WERI-Rb-1 (cell line): ENCODE measurements around the gene KAT6B.
"Not testable (repeated sequence)": the region's sequence is repeated elsewhere in the genome, so short reads cannot be mapped to it uniquely, and the experiment has no call there.

Source experiments
- DNase-seq: peaks from one replicate; pipeline ENCODE4 v3.0.0-alpha.2; 2020
- H3K27ac ChIP-seq: fragments of 250-450 bp; sonication (Bioruptor Pico); 2 replicates; pipeline ENCODE4 v1.5.1; 2020; ENCODE audit warnings: mild to moderate bottlenecking, moderate library complexity
- H3K27me3 ChIP-seq: fragments of 250-450 bp; sonication (Bioruptor Pico); 2 replicates; pipeline ENCODE4 v1.5.1; 2021; ENCODE audit warnings: mild to moderate bottlenecking, low read depth, moderate library complexity; ENCODE audit not compliant: insufficient read depth, severe bottlenecking
- H3K36me3 ChIP-seq: fragments of 250-450 bp; sonication (Bioruptor Pico); 2 replicates; pipeline ENCODE4 v1.5.1; 2020; ENCODE audit warnings: mild to moderate bottlenecking, moderate library complexity
- H3K4me3 ChIP-seq: 2 replicates; pipeline ENCODE4 v1.5.1; 2011; ENCODE audit warnings: low read depth, mild to moderate bottlenecking, control low read depth, low read length
- H3K9me3 ChIP-seq: fragments of 250-450 bp; sonication (Bioruptor Pico); 2 replicates; pipeline ENCODE4 v1.5.1; 2021; ENCODE audit warnings: mild to moderate bottlenecking, moderate library complexity; ENCODE audit not compliant: severe bottlenecking
- TF ChIP-seq, protein P1 (sequence below): IDR thresholded peaks from 2 replicates; pipeline ENCODE4 v1.5.1; 2011; ENCODE audit warnings: low read depth, mild to moderate bottlenecking, control low read depth, inconsistent platforms, low read length

The KAT6B gene

GRCh38 chr10:74871595-74872382, 45.4 kb downstream of the KAT6B start:
- TF ChIP-seq, protein P1, sequence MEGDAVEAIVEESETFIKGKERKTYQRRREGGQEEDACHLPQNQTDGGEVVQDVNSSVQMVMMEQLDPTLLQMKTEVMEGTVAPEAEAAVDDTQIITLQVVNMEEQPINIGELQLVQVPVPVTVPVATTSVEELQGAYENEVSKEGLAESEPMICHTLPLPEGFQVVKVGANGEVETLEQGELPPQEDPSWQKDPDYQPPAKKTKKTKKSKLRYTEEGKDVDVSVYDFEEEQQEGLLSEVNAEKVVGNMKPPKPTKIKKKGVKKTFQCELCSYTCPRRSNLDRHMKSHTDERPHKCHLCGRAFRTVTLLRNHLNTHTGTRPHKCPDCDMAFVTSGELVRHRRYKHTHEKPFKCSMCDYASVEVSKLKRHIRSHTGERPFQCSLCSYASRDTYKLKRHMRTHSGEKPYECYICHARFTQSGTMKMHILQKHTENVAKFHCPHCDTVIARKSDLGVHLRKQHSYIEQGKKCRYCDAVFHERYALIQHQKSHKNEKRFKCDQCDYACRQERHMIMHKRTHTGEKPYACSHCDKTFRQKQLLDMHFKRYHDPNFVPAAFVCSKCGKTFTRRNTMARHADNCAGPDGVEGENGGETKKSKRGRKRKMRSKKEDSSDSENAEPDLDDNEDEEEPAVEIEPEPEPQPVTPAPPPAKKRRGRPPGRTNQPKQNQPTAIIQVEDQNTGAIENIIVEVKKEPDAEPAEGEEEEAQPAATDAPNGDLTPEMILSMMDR: no peak
- Histone ChIP-seq H3K9me3 (no peaks in the 10 kb centered on the region), H3K36me3 (no peaks in the 10 kb centered on the region), H3K4me3 (no peak overlapping the region), H3K27ac (no peak overlapping the region), H3K27me3 (no peaks in the 10 kb centered on the region)
- DNase-seq: no peak

GRCh38 chr10:74873803-74874454, 47.5 kb downstream of the KAT6B start:
- no peaks in the 10 kb centered on the region for H3K27me3 ChIP-seq
- no peak overlapping the region for H3K27ac ChIP-seq
- H3K9me3 ChIP-seq: no peaks in the 10 kb centered on the region

GRCh38 chr10:74874649-74875048, 48.2 kb downstream of the KAT6B start:
- TF ChIP-seq, protein P1: no peak
- Histone ChIP-seq H3K27me3 (no peaks in the 10 kb centered on the region), H3K36me3 (no peaks in the 10 kb centered on the region), H3K9me3 (no peaks in the 10 kb centered on the region), H3K27ac (no peak overlapping the region), H3K4me3 (no peak overlapping the region)
- DNase-seq: no peak

More at GRCh38 chr10:74873803-74874454, 47.5 kb downstream of the KAT6B start:
- DNase-seq: no peak
- Histone ChIP-seq H3K36me3 (no peaks in the 10 kb centered on the region), H3K4me3 (no peak overlapping the region)
- TF ChIP-seq, protein P1: no peak

GRCh38 chr10:74875068-74875467, 48.7 kb downstream of the KAT6B start:
- H3K36me3 ChIP-seq: no peaks in the 10 kb centered on the region
- no peak overlapping the region for H3K4me3 ChIP-seq
- H3K27ac ChIP-seq: no peak overlapping the region
- TF ChIP-seq, protein P1: no peak
- no peaks in the 10 kb centered on the region for H3K27me3 ChIP-seq
- no peaks in the 10 kb centered on the region for H3K9me3 ChIP-seq
- no peak for DNase-seq

- H3K4me3 ChIP-seq: no peak overlapping the region
- TF ChIP-seq, protein P1: no peak
- no peak overlapping the region for H3K27ac ChIP-seq
- H3K36me3 ChIP-seq: no peaks in the 10 kb centered on the region
- no peaks in the 10 kb centered on the region for H3K27me3 ChIP-seq
- no peak for DNase-seq
- no peaks in the 10 kb centered on the region for H3K9me3 ChIP-seq
Observed at GRCh38 chr10:74875966-74876365, 49.6 kb downstream of the KAT6B start.

- H3K9me3 ChIP-seq, H3K27ac ChIP-seq: not testable (repeated sequence)
Observed at GRCh38 chr10:74877054-74877453, 50.7 kb downstream of the KAT6B start.

More at GRCh38 chr10:74877054-74877453, 50.7 kb downstream of the KAT6B start:
- not testable (repeated sequence) for DNase-seq, H3K4me3 ChIP-seq, H3K36me3 ChIP-seq, H3K27me3 ChIP-seq
